Vagina (tissue), 2 donors: ENCODE results near the gene TYMS.

Experiments used
- CTCF ChIP-seq, 3 experiments: fragments of 450-650 bp in 2 of 3; fragments of 200-600 bp in 1 of 3; sonication (generic) in 1 of 3; IDR thresholded peaks; one replicate each; pipeline ENCODE4 v1.5.1; 2017 to 2019; ENCODE audit warnings: antibody characterized with exemption in 3 of 3, mild to moderate bottlenecking in 2 of 3, moderate library complexity in 2 of 3
- POLR2A ChIP-seq, 2 donors: fragments of 450-650 bp; IDR thresholded peaks; one replicate each; pipeline ENCODE4 v1.6.1; 2017; ENCODE audit warnings: antibody characterized with exemption in 2 of 2, mild to moderate bottlenecking in 2 of 2, moderate library complexity in 2 of 2
- POLR2AphosphoS5 ChIP-seq, 2 donors: sonication (generic); formaldehyde crosslinking; IDR thresholded peaks; one replicate each; pipeline ENCODE4 v1.9.0; 2017; ENCODE audit warnings: antibody characterized with exemption in 2 of 2, mild to moderate bottlenecking in 2 of 2, low read depth in 1 of 2; ENCODE audit not compliant: insufficient read depth in 1 of 2

DNA sequence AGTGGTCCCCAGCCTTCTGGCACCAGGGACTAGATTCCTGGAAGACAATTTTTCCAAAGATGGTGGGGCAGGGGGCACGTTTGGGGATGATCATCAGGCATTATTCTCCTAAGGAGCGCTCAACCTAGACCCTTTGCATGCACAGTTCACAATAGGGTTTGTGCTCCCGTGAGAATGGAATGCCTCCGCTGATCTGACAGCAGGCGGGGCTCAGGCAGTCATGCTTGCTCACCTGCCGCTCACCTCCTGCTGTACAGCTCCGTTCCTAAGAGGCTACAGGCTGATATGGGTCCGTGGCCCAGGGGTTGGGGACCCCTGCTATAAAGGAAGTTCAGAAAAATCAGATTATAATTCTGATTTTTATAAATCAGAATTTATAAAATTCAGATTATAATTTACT is 22.3 kb upstream of the TYMS start:
- TF ChIP-seq CTCF (IDR thresholded peaks at IDR 0.05), result no peak
- TF ChIP-seq POLR2A (IDR thresholded peaks at IDR 0.05), result no peak
- TF ChIP-seq POLR2AphosphoS5 (IDR thresholded peaks at IDR 0.05; ENCODE audit: insufficient read depth in 1 of 2, low read depth in 1 of 2), result no peak
